ENCODE data around the gene RTN4RL1.
"Not testable (repeated sequence)": the region's sequence is repeated elsewhere in the genome, so short reads cannot be mapped to it uniquely, and the experiment has no call there.

Gene RTN4RL1

GRCh38 chr17:2003525-2003924 is 21.6 kb downstream of the RTN4RL1 start:
- no peak for DNase-seq (ENCODE audit: low read depth in 2 of 2)

GRCh38 chr17:2002767-2003329 is 22.3 kb downstream of the RTN4RL1 start:
- no peak for DNase-seq (ENCODE audit: low read depth in 2 of 2)

- no peak for DNase-seq (ENCODE audit: low read depth in 2 of 2)
These were observed 25.4 kb downstream of the RTN4RL1 start for GRCh38 chr17:1999557-2000251.

GRCh38 chr17:1997927-1998742 is 27.0 kb downstream of the RTN4RL1 start:
- no peak for DNase-seq (ENCODE audit: low read depth in 2 of 2)

- no peak for DNase-seq (ENCODE audit: low read depth in 2 of 2)
These were observed 27.7 kb downstream of the RTN4RL1 start for GRCh38 chr17:1997289-1997926.

GRCh38 chr17:1996800-1997288 is 28.3 kb downstream of the RTN4RL1 start:
- DNase-seq (ENCODE audit: low read depth in 2 of 2): no peak

- no peak for DNase-seq (ENCODE audit: low read depth in 2 of 2)
These were observed 29.0 kb downstream of the RTN4RL1 start for GRCh38 chr17:1995907-1996799.

- DNase-seq (ENCODE audit: low read depth in 2 of 2): no peak
These were observed 29.7 kb downstream of the RTN4RL1 start for GRCh38 chr17:1995321-1995892.

- no peak for DNase-seq (ENCODE audit: low read depth in 2 of 2)
These were observed 30.4 kb downstream of the RTN4RL1 start for GRCh38 chr17:1994707-1995106.

GRCh38 chr17:1992541-1992940 is 32.6 kb downstream of the RTN4RL1 start:
- no peak for DNase-seq (ENCODE audit: low read depth in 2 of 2)

- DNase-seq (ENCODE audit: low read depth in 2 of 2): no peak
These were observed 36.0 kb downstream of the RTN4RL1 start for GRCh38 chr17:1989135-1989534.

- no peak for DNase-seq (ENCODE audit: low read depth in 2 of 2)
These were observed 38.2 kb downstream of the RTN4RL1 start for GRCh38 chr17:1986783-1987451.

GRCh38 chr17:1985686-1986085 is 39.4 kb downstream of the RTN4RL1 start:
- DNase-seq (ENCODE audit: low read depth in 2 of 2): no peak

- no peak for DNase-seq (ENCODE audit: low read depth in 2 of 2)
These were observed 40.0 kb downstream of the RTN4RL1 start for GRCh38 chr17:1985093-1985492.

GRCh38 chr17:1982793-1983366 is 42.3 kb downstream of the RTN4RL1 start:
- not testable (repeated sequence) for DNase-seq (ENCODE audit: low read depth in 2 of 2)

- DNase-seq (ENCODE audit: low read depth in 2 of 2): no peak
These were observed 44.4 kb downstream of the RTN4RL1 start for GRCh38 chr17:1980665-1981250.

- no peak for DNase-seq (ENCODE audit: low read depth in 2 of 2)
These were observed 45.8 kb downstream of the RTN4RL1 start for GRCh38 chr17:1979182-1979985.

- DNase-seq (ENCODE audit: low read depth in 2 of 2): no peak
These were observed 46.7 kb downstream of the RTN4RL1 start for GRCh38 chr17:1978396-1978949.
